GM23338 (cell line): ENCODE data around the gene CPT1C. TPM values are rescaled to one million over a fixed set of nuclear protein-coding genes. Genes with fewer than 3 reads are reported as not detected.

Experiments
- ATAC-seq: fragments of 200-7000 bp; cut with Tn5 transposase; 3 replicates; pipeline ENCODE4 v1.9.1; 2020
- DNase-seq: peaks from one replicate; pipeline ENCODE4 v3.0.0-alpha.2; 2015; ENCODE audit warnings: low spot score
- H2AFZ ChIP-seq: fragments of 200-600 bp; sonication (generic); 2 replicates; pipeline ENCODE4 v1.8.0; 2016; ENCODE audit warnings: antibody characterized with exemption, mild to moderate bottlenecking, moderate library complexity
- H3F3A ChIP-seq: fragments of 200-600 bp; sonication (generic); replicated peaks from 2 replicates; pipeline ENCODE4 v1.8.0; 2017; ENCODE audit warnings: antibody characterized with exemption, mixed run types, low read depth
- H3K27ac ChIP-seq: fragments of 200-600 bp; sonication (generic); 2 replicates; pipeline ENCODE4 v1.6.1; 2016; ENCODE audit warnings: low read depth
- H3K27me3 ChIP-seq: fragments of 200-600 bp; sonication (generic); 2 replicates; pipeline ENCODE4 v1.8.0; 2016; ENCODE audit warnings: mild to moderate bottlenecking, mixed run types, moderate library complexity; ENCODE audit not compliant: insufficient read depth
- H3K36me3 ChIP-seq: fragments of 200-600 bp; sonication (generic); 2 replicates; pipeline ENCODE4 v1.8.0; 2016; ENCODE audit warnings: mild to moderate bottlenecking; ENCODE audit not compliant: insufficient read depth
- H3K4me1 ChIP-seq: fragments of 200-600 bp; sonication (generic); 2 replicates; pipeline ENCODE4 v1.8.0; 2016; ENCODE audit warnings: mild to moderate bottlenecking, moderate library complexity; ENCODE audit not compliant: insufficient read depth
- H3K4me2 ChIP-seq: fragments of 200-600 bp; sonication (generic); 2 replicates; pipeline ENCODE4 v1.7.1; 2017; ENCODE audit warnings: mixed run types
- H3K4me3 ChIP-seq: fragments of 200-600 bp; sonication (generic); 2 replicates; pipeline ENCODE4 v1.6.1; 2016; ENCODE audit warnings: mixed run types
- H3K79me2 ChIP-seq: fragments of 200-600 bp; sonication (generic); replicated peaks from 2 replicates; pipeline ENCODE4 v1.8.0; 2017; ENCODE audit warnings: mild to moderate bottlenecking; ENCODE audit not compliant: insufficient read depth
- H3K9me2 ChIP-seq: fragments of 200-600 bp; sonication (generic); 2 replicates; pipeline ENCODE4 v1.8.0; 2017; ENCODE audit not compliant: insufficient read depth
- H4K20me1 ChIP-seq: fragments of 200-600 bp; sonication (generic); replicated peaks from 2 replicates; pipeline ENCODE4 v1.8.0; 2017; ENCODE audit warnings: mild to moderate bottlenecking; ENCODE audit not compliant: insufficient read depth
- H3K27ac Mint-ChIP-seq: 2 replicates; pipeline ENCODE4 v1.8.0; 2020; ENCODE audit warnings: inconsistent platforms, mild to moderate bottlenecking, moderate library complexity, mixed read lengths
- H3K27me3 Mint-ChIP-seq: 3 replicates; pipeline ENCODE4 v1.8.0; 2022; ENCODE audit warnings: low read depth, mild to moderate bottlenecking, moderate library complexity, mixed read lengths, inconsistent platforms; ENCODE audit not compliant: insufficient read depth, poor library complexity
- H3K36me3 Mint-ChIP-seq: 3 replicates; pipeline ENCODE4 v1.8.0; 2021; ENCODE audit warnings: low read depth, mild to moderate bottlenecking, inconsistent platforms, moderate library complexity, mixed read lengths
- H3K4me1 Mint-ChIP-seq: 3 replicates; pipeline ENCODE4 v1.8.0; 2020; ENCODE audit warnings: mild to moderate bottlenecking, inconsistent platforms, mixed read lengths
- H3K4me3 Mint-ChIP-seq: 3 replicates; pipeline ENCODE4 v1.8.0; 2021; ENCODE audit warnings: moderate library complexity, mild to moderate bottlenecking, inconsistent platforms, mixed read lengths
- H3K9me3 Mint-ChIP-seq: 3 replicates; pipeline ENCODE4 v1.8.0; 2020; ENCODE audit warnings: moderate library complexity, mild to moderate bottlenecking, inconsistent platforms, mixed read lengths
- CREB1 ChIP-seq: fragments of 250-450 bp; sonication (Bioruptor Pico); IDR thresholded peaks from 2 replicates; pipeline ENCODE4 v1.5.0; 2020; ENCODE audit warnings: low read depth, mild to moderate bottlenecking, moderate library complexity
- CTCF ChIP-seq, 2 experiments: fragments of 200-600 bp in 1 of 2; sonication (generic) in 1 of 2; conservative IDR thresholded peaks; 2 replicates each; pipeline versions ENCODE4 v1.5.1 to v1.6.1; 2016 to 2017; ENCODE audit warnings: antibody characterized with exemption in 2 of 2, low read depth in 2 of 2, mild to moderate bottlenecking in 2 of 2, moderate library complexity in 1 of 2
- EZH2phosphoT487 ChIP-seq: fragments of 200-600 bp; sonication (generic); IDR thresholded peaks from one replicate; pipeline ENCODE4 v1.8.1; 2018; ENCODE audit warnings: antibody characterized with exemption; ENCODE audit not compliant: unreplicated experiment
- NANOG ChIP-seq: IDR thresholded peaks from 2 replicates; pipeline ENCODE4 v1.6.1; 2016; ENCODE audit warnings: antibody characterized with exemption, borderline replicate concordance
- POLR2AphosphoS5 ChIP-seq: IDR thresholded peaks from 2 replicates; pipeline ENCODE4 v1.6.1; 2016; ENCODE audit warnings: antibody characterized with exemption, low read depth
- REST ChIP-seq: IDR thresholded peaks from one replicate; pipeline ENCODE4 v1.6.1; 2018; ENCODE audit warnings: antibody characterized with exemption; ENCODE audit not compliant: unreplicated experiment
- ZNF331 ChIP-seq: fragments of 250-450 bp; sonication (Bioruptor Pico); IDR thresholded peaks from 2 replicates; pipeline ENCODE4 v1.5.0; 2020; ENCODE audit warnings: low read depth, mild to moderate bottlenecking, moderate library complexity
- ZNF462 ChIP-seq: fragments of 250-450 bp; sonication (Bioruptor Pico); IDR thresholded peaks from 2 replicates; pipeline ENCODE4 v1.5.0; 2020; ENCODE audit warnings: mild to moderate bottlenecking, moderate library complexity
- polyA plus RNA-seq: library from polyadenylated mRNA; unstranded; fragments of >200 nt; fragmentation: Nextera tagmentation; extraction: Ambion mirVana; gene quantifications from 2 replicates; pipeline ENCODE4 v1.2.1, GENCODE V29; 2016
- total RNA-seq: library from RNA; depleted of rRNA; stranded (reverse); fragments of >200 nt; shearing (Covaris generic); gene quantifications from 2 replicates; pipeline ENCODE4 v1.2.3, GENCODE V29; 2014

The CPT1C gene
- total and polyA plus RNA-seq, 2 experiments from 2014 or later = 63.4 to 77.3 TPM

GRCh38 chr19:49687566-49688316, 3.2 kb upstream of the CPT1C start (continued):
- TF ChIP-seq CTCF (conservative IDR thresholded peaks at IDR 0.05; ENCODE audit: low read depth in 2 of 2) (no peak), REST (no peak)

GRCh38 chr19:49688531-49689132, 2.3 kb upstream of the CPT1C start:
- peak overlapping the region; percentile 97; the same call in 1 of the 2 replicates for H3K4me3 ChIP-seq
- peaks cover 65% of the 10 kb centered on the region for H3F3A ChIP-seq
- no peak for ATAC-seq
- peaks cover 8% of the 10 kb centered on the region for H3K9me3 Mint-ChIP-seq
- peaks cover 24% of the 10 kb centered on the region for H3K79me2 ChIP-seq
- peak overlapping the region; percentile 19 for H3K27ac Mint-ChIP-seq
- H3K27ac ChIP-seq = peak overlapping the region; percentile 85
- H3K27me3 ChIP-seq = no peaks in the 10 kb centered on the region
- peaks cover 50% of the 10 kb centered on the region for H3K36me3 Mint-ChIP-seq
- no peaks in the 10 kb centered on the region for H3K9me2 ChIP-seq
- H4K20me1 ChIP-seq = peaks cover 27% of the 10 kb centered on the region
- peaks cover 50% of the 10 kb centered on the region for H3K4me1 Mint-ChIP-seq
- peaks cover 29% of the 10 kb centered on the region for H3K4me1 ChIP-seq
- peaks cover 17% of the 10 kb centered on the region for H3K36me3 ChIP-seq
- H3K27me3 Mint-ChIP-seq = peaks cover 45% of the 10 kb centered on the region
- DNase-seq = peak; percentile 42
- no peak overlapping the region for H2AFZ ChIP-seq
- H3K4me2 ChIP-seq = peak overlapping the region; percentile 99
- H3K4me3 Mint-ChIP-seq = peak overlapping the region; percentile 94
- no peak for TF ChIP-seq CREB1
- TF ChIP-seq ZNF462 = no peak
- TF ChIP-seq CTCF (conservative IDR thresholded peaks at IDR 0.05; ENCODE audit: low read depth in 2 of 2) = no peak
- no peak for TF ChIP-seq ZNF331 (CRISPR knock-in tag)
- no peak for TF ChIP-seq EZH2phosphoT487
- TF ChIP-seq NANOG = no peak
- TF ChIP-seq POLR2AphosphoS5 = no peak
